Lower leg skin (tissue), 4 donors: Measurements from ENCODE around the gene ZDHHC3. TPM values are rescaled to one million over a fixed set of nuclear protein-coding genes. Genes with fewer than 3 reads are reported as not detected.
A peak's percentile ranks its signal among the peaks of the same experiment; 100 is the strongest.

Experiments
- DNase-seq, 2 donors: peaks; one replicate each; pipeline ENCODE4 v3.0.0-alpha.2; 2019; ENCODE audit warnings: low spot score in 2 of 2
- H3K4me3 ChIP-seq: fragments of 200-600 bp; sonication (generic); 2 replicates; pipeline ENCODE4 v1.5.1; 2017; ENCODE audit warnings: mild to moderate bottlenecking, low read depth; ENCODE audit not compliant: poor library complexity, severe bottlenecking
- CTCF ChIP-seq, 3 donors: fragments of 450-650 bp; IDR thresholded peaks; one replicate each; pipeline ENCODE4 v1.5.1; 2016; ENCODE audit warnings: antibody characterized with exemption in 3 of 3, mild to moderate bottlenecking in 3 of 3, moderate library complexity in 2 of 3
- POLR2A ChIP-seq, 2 donors: fragments of 450-650 bp; IDR thresholded peaks; one replicate each; pipeline ENCODE4 v1.6.1; 2016 to 2017; ENCODE audit warnings: antibody characterized with exemption in 2 of 2, mild to moderate bottlenecking in 1 of 2, moderate library complexity in 1 of 2
- WGBS, 2 donors: methylation state at CpG; one replicate each; pipeline ENCODE4 v1.1.5; 2018; 5-methylcytosine and 5-hydroxymethylcytosine counted together
- intact Hi-C: fragments of 100-400 bp; cut with DNase I; formaldehyde crosslinking; loops from one replicate; pipeline ENCODE4 v1.15.0; 2023; ENCODE audit warnings: low total_unique reads
- total RNA-seq, 4 donors: library from RNA; depleted of rRNA; stranded (reverse); fragments of >200 nt; gene quantifications; one replicate each; pipeline ENCODE4 v1.1.0, GENCODE V29; 2016

Gene ZDHHC3
- total RNA-seq, 4 donors from 2014 or later: 146 to 177 (median 159) TPM

- TF ChIP-seq CTCF (IDR thresholded peaks at IDR 0.05) (no peak), POLR2A (IDR thresholded peaks at IDR 0.05) (no peak)
- no peak for DNase-seq
- WGBS, 2 donors: 83 to 85% methylated on average over 2 of the region's 2 CpGs
- intact Hi-C loops: no loop called here
- H3K4me3 ChIP-seq: no peak overlapping the region
Measured at GRCh38 chr3:44896440-44896839, 79.5 kb downstream of the ZDHHC3 start.

- 62 to 65% methylated on average over 5 of the region's 5 CpGs for WGBS, 2 donors
- DNase-seq: no peak
- no peak for TF ChIP-seq CTCF (IDR thresholded peaks at IDR 0.05)
- no peak for TF ChIP-seq POLR2A (IDR thresholded peaks at IDR 0.05)
- no peak overlapping the region for H3K4me3 ChIP-seq
- intact Hi-C loops: no loop called here
Measured at GRCh38 chr3:44894485-44894884, 81.5 kb downstream of the ZDHHC3 start.

- no peak for DNase-seq
- 30 to 37% methylated on average over 2 of the region's 2 CpGs for WGBS, 2 donors
- no peak for TF ChIP-seq CTCF (IDR thresholded peaks at IDR 0.05)
- TF ChIP-seq POLR2A (IDR thresholded peaks at IDR 0.05): no peak
- intact Hi-C loops: no loop called here
- H3K4me3 ChIP-seq: no peak overlapping the region
Measured at GRCh38 chr3:44893097-44893496, 82.9 kb downstream of the ZDHHC3 start.

- intact Hi-C loops: no loop called here
- no peak for DNase-seq
- TF ChIP-seq POLR2A (IDR thresholded peaks at IDR 0.05) (no peak), CTCF (IDR thresholded peaks at IDR 0.05) (no peak)
- no peak overlapping the region for H3K4me3 ChIP-seq
- WGBS, 2 donors: 61 to 79% methylated on average over 3 of the region's 3 CpGs
Measured at GRCh38 chr3:44892689-44893088, 83.3 kb downstream of the ZDHHC3 start.

- 62% methylated on average over 3 of the region's 3 CpGs for WGBS, 2 donors
- no peak overlapping the region for H3K4me3 ChIP-seq
- no peak for TF ChIP-seq POLR2A (IDR thresholded peaks at IDR 0.05)
- TF ChIP-seq CTCF (IDR thresholded peaks at IDR 0.05): no peak
- intact Hi-C loops: no loop called here
- peak in 1 of 2 donors; percentile 76 for DNase-seq
Measured at GRCh38 chr3:44890852-44891251, 85.1 kb downstream of the ZDHHC3 start.

GRCh38 chr3:44890258-44890657, 85.7 kb downstream of the ZDHHC3 start:
- 62 to 81% methylated on average over 3 of the region's 3 CpGs for WGBS, 2 donors
- intact Hi-C loops: no loop called here
- DNase-seq: no peak
- no peak overlapping the region for H3K4me3 ChIP-seq
- TF ChIP-seq POLR2A (IDR thresholded peaks at IDR 0.05) (no peak), CTCF (IDR thresholded peaks at IDR 0.05) (no peak)
